Activated CD4-positive, alpha-beta T cell treated with anti-CD3 and anti-CD28 coated beads, Interleukin-2, amount 50 U/mL, for 4 hours (primary cell): ENCODE data around the gene SSBP4.

Experiments
- DNase-seq, 2 experiments: peaks; one replicate each; pipeline ENCODE4 v3.0.0-alpha.2; 2020

The SSBP4 gene

DNA sequence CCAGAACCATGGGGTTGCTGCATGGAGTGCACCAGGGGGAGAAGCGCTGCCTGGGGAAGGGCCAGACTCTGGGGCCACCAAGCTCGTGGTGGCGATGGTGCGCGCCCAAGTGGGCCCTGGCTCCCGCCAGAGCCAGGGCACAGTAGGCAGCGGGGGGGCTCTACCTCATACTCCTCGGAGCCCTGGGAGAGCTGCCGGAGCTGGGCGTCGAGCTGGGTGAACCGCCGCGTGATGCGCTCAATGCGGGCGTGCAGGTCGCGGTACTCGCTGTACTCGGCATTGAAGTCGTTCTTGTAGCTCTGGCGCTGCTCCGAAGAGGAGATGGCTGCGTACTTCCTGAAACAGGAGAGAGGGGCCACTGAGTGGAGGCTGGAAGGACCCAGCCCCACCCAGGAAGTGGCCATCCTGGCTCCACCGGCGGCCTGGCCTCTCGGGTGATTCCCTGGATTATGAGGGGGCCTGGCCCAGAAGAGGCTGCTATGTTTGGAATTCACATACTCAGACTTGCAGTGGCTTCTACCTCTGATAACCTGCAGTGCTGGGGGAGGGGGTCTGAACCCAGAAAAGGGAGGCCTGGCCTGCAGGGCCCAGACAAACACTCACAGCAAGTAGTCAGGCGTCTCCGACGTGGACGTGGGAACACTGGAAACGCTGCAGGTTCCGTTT lies 27.1 kb downstream of the SSBP4 start:
- no peak for DNase-seq

DNA sequence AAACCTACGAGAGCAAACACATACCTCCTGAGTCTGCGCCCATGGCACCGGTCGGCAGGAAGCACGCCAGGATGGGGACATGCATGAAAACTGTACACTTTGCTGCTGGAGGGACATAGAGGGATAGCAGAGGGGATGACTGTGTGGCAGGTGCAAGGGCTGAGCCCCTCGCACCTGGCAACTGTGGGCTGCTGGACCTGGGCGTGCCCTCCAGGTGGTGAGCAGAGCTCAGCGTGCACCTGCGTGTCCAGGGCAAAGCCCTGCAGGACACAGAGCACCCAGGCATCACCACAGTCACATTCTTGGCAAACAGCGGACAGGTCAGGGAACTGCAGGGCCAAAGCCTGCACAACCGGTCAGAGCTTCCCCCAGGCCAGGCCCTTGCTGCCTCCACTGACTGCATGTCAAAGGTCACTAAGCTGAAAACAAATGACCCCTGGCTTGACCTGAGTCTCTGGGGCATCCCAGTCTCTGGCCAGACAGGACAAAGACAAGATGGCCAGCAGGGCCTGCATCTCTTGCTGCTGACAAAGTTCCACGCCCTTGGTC lies 27.7 kb downstream of the SSBP4 start:
- no peak for DNase-seq

DNA sequence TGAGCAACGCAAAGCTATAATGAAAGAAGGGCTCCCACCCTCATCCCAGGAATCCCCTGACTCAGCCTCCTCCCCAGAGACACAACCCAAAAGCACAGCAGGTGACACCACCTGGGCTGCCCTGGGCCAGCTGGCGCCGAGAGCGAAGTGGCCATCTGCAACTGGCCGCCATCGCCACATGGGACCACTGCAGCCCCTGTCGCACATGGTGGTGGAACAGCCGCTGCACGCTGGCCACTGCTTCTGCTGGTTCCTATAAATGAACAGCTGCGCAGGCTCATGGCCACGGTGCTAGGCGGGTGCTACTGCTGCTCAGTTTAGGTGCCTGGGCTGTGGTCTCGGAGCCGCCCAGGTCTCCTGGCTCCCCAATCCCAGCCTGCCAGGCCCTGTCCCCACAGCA lies 30.4 kb downstream of the SSBP4 start:
- DNase-seq: no peak

- no peak for DNase-seq
Measured at GRCh38 chr19:18450021-18450930, 31.1 kb downstream of the SSBP4 start.

GRCh38 chr19:18450931-18451836 lies 32.0 kb downstream of the SSBP4 start:
- DNase-seq: peak; percentile 81 to 88

DNA sequence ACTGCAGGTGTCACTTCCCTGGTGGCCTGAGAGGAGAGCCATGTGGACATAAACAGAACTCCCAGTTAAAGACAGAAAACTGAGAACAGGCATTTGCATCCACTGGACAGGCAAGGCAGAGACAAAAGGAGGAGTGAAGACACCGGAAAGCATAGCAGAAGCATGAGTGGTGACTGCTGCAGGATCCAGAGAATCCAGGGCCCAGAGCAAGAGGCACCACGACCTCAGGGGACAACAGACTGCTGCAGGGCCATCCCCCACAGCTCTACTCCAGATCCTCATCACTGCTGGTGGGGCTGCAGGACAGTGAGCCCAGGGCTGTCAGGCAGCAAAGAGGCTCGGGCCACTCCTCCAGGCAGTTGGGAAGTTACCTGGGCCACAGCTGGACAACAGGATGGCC lies 33.2 kb downstream of the SSBP4 start:
- no peak for DNase-seq

DNA sequence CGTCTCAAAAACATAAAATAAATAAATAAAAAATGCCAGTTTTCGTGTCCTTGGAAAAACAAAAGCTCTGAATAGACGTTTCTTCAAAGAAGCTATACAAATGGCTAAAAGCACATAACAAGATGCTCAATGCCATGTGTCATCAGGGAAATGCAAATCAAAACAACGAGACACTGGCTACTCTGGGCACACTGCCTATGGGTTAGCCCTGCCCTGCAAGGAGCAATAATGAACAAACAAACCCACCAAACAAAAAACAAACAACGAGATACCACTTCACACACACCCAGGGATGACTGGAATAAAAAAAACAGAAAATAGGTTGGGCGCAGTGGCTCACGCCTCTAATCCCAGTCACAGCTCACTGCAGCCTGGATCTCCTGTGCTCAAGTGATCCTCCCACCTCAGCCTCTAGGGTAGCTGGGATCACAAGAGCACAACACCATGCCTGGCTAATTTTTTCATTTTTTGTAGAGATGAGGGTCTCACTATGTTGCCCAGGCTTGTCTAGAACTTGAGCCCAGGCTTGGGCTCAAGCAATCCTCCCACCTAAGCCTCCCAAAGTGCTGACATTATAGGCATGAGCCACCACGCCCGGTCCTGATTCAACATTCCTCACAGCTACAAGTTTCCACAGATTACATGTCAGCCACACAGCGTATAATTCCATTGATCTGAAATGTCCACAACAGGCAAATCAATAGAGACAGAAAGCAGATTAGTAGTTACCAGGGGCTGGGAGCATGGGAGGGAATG lies 34.2 kb downstream of the SSBP4 start:
- no peak for DNase-seq

GRCh38 chr19:18456279-18456678 lies 37.1 kb downstream of the SSBP4 start:
- no peak for DNase-seq

- DNase-seq: no peak
Measured at GRCh38 chr19:18456974-18457373, 37.8 kb downstream of the SSBP4 start.

GRCh38 chr19:18457483-18458331 lies 38.5 kb downstream of the SSBP4 start:
- DNase-seq: no peak

- DNase-seq: no peak
Measured at GRCh38 chr19:18460900-18461299, 41.7 kb downstream of the SSBP4 start.

DNA sequence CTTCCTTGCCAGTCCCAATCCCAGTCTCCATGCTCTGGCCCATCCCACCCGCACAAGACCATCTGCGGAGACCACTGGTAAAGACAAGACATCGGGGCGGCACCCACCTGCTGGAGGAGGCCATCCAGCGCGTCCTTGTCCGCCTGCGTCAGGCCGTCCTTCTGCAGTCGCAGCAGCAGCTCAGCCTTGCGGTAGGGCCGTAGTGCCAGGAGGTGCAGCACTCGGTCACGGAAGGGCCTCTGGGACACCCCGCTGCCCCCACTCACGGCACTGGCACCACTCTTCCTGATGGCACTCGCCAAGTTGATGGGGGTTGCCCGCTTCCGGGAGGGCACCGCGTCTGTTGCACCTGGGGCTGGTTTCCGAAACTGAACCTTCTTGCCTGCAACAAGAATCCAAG lies 42.3 kb downstream of the SSBP4 start:
- DNase-seq: no peak

GRCh38 chr19:18464646-18465045 lies 45.4 kb downstream of the SSBP4 start:
- DNase-seq: no peak

DNA sequence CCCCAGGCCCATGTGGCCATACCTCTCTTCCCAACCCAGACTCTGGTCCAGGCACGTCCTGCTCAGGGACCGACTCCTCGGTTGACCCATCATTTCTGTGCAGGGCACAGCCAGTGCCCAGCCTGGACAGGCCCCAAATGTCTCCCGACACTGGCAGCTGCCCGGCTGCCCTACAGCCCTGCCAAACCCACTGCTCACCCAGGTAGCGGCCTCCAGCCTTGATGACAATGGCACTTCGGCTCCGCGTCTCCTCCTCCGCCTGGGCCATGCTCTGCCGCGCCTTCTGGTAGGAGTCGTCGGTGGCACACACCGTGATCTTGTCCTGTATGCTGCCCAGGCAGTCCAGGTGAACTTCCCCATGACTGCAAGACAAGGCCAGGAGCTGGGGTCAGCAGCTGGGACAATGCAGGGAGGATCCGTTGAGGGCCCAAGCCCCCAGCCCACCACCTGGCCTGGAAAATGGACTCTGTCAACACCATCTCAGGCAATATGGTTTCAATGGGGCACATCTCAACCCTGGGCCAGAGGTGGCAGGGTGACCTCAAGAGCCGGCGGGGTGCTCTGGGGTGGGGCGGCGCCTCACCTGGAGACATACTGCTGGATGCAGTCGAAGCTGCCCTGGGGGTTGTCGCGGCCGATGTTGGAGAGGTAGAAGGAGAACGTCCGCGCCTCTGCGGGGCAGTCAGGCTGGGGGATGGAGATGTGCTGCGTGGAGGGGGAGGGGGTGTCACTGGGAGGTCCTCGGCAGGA lies 46.2 kb downstream of the SSBP4 start:
- no peak for DNase-seq

GRCh38 chr19:18465964-18466339 lies 46.8 kb downstream of the SSBP4 start:
- DNase-seq: no peak

DNA sequence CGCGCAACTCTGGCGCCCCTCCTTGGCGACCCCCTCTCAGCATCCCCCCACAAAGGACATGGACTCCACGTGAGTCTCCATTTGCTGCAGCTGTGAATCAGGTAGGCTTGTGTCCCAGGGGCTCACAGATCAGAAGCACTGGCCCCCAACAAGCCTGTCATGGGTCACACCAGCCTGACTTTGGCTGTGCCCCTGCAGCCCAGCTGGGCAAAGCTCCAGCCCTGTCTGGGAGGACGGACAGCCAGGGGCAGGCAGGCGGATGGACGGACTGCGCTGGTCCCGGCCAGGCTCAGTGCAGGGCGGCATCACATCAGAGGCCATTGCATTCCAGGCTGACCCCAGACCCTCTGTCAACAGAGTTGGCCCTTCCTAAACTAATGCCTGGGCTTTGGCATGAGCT lies 47.2 kb downstream of the SSBP4 start:
- DNase-seq: no peak

DNA sequence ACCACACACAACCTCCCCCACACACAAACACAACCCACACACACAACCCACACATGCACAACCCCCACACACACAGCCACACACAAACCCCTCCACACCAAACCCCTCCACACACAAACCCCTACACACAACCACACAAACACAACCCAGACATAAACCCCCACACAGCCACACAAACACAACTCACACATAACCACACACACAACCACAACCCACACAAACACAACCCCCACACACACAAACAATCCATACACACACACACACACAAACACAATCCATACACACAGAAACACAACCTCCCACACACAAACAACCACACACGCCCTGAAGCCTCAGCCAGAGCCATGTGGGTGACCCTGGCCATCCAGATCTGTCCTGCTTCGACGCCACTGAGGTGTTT lies 48.8 kb downstream of the SSBP4 start:
- no peak for DNase-seq

- DNase-seq: no peak
Measured at GRCh38 chr19:18468517-18468916, 49.3 kb downstream of the SSBP4 start.

DNA sequence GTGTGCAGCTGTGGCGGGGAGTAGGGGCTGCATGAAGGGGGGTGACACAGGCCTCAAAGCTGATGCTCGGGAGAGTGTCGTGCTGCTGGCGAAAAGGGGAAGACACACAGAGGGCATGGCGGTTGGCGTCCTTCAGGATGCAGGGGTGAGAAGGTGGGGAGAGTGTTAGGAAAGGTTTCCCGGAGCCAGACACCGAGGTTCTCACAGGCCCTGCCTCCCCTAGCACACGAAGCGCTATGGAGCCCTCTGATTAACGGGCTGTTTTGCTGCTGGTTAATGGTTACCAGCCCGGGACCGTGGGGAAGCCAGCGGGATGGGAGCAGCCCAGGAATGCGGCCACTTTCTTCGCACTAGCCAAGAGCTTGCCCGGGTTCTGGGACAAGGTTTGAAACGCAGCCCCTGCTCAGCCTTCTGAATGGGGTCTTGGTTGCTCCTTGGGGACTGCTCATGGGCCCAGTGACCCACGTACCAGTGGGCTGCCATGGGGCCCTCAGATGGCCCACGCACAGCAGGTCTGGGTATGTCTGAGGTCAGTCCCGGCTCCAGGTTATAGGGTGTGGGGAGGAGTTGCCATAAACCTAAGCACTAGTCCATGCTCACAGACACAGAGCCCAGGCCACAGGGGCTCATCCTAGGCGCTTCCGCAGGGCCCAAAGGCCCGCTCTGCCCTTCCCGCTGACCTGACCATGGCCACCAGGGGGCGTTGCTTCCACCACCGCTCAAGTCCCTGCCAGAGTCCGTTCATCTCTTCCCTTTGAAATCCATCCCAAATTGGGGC lies 50.1 kb downstream of the SSBP4 start:
- DNase-seq: peak; percentile 49 to 56

DNA sequence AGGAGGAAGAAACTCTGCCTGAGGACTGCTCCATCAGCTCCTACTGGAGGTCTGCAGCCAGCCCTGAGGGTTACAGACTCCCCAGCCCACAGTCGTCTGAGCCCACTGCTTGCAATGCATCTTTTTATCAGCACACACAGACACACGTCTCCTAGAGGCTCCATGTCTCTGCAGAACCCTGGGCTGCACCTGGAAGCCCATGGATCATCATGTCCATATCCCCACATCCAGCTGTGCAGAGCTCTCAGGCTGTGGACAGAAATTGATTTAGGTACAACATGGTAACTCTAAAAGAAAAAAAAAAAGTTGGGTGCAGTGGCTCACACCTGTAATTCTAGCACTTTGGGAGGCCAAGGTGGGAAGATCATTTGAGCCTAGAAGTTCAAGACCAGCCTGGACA lies 51.6 kb downstream of the SSBP4 start:
- no peak for DNase-seq
